ENCODE measurements around the gene CLDN7.

Gene CLDN7

DNA sequence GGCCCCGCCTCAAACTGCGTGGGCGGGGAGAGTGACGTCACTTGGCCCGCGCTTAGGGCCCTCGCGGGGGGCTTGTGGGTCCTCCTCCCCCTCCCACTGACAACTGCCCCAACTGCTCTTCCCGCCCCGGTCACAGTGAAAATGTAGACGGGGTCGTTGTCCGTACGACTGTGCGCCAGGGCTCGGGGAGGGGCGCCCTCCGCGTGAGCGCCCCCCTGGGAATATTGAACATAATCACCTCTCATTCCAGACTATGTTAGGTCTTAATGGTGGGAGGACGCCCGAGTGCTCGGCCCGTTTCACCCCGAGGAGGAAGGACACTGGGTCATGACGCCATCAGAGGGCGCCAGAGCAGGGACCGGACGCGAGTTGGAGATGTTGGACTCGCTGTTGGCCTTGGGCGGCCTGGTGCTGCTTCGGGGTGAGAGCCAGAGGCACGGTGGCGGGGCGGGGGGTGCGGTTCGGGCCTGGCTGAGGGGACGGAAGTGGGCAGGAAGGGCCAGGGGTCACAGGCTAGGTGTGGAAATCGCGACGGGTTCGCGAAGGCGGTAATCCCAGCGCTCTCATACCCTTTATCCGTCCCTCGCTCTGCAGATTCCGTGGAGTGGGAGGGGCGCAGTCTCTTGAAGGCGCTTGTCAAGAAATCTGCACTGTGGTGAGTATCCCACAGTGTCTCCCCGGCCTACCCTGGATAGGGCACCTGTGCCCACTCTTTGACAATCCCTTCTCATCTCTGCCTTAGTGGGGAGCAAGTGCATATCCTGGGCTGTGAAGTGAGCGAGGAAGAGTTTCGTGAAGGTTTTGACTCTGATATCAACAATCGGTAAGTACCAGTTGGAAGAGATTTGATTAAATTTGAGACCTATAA, 9.9 kb downstream of the CLDN7 start, which contains the start of gene ELP5:
Gene ELP5 (plus strand): TSS at position 40 of the 868 bp plus-strand sequence. CDS start 336 bp downstream, at position 376.
- peak; percentile 80 for DNase-seq (ENCODE audit: insufficient read length, low spot score)
- TF ChIP-seq, protein P1, sequence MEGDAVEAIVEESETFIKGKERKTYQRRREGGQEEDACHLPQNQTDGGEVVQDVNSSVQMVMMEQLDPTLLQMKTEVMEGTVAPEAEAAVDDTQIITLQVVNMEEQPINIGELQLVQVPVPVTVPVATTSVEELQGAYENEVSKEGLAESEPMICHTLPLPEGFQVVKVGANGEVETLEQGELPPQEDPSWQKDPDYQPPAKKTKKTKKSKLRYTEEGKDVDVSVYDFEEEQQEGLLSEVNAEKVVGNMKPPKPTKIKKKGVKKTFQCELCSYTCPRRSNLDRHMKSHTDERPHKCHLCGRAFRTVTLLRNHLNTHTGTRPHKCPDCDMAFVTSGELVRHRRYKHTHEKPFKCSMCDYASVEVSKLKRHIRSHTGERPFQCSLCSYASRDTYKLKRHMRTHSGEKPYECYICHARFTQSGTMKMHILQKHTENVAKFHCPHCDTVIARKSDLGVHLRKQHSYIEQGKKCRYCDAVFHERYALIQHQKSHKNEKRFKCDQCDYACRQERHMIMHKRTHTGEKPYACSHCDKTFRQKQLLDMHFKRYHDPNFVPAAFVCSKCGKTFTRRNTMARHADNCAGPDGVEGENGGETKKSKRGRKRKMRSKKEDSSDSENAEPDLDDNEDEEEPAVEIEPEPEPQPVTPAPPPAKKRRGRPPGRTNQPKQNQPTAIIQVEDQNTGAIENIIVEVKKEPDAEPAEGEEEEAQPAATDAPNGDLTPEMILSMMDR (IDR thresholded peaks at IDR 0.05; ENCODE audit: insufficient read depth, missing control alignments), result peak; percentile 37
- no peak for FAIRE-seq

DNA sequence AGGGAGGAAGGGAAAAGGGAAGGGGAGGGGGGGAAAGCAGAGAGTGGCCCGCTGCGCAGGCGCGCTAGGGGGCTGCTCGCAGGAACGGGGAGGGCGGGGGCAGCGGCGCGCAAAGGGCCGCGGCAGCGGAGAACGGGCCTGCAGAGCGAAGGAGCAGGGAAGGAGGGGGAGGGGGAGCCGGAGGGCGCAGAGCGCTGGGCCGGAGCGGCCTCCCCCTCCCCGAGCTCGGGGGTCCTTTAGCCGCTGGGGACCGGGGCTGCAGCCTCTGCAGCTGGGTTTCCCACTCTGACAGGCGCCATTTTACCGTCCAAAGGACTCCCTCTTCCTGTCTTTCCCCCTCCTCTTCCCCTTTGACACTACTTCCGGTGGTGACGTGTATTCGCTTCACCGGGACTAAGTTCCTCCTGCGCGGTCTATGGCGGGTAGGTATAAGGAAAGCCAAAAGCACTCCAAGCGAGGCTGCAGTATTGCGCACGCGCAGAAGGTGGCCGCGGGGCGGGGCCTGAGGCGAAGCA, 10.6 kb downstream of the CLDN7 start, which contains the start of gene CTDNEP1:
Gene CTDNEP1 (minus strand): TSS at position 74 of the 515 bp plus-strand sequence. CDS start 438 bp downstream, outside the sequence.
- DNase-seq (ENCODE audit: insufficient read length, low spot score) (peak; percentile 81), FAIRE-seq (peak; percentile 21)
- TF ChIP-seq, protein P1 (IDR thresholded peaks at IDR 0.05; ENCODE audit: insufficient read depth, missing control alignments), result no peak

GRCh38 chr17:7250695-7251627, 11.3 kb downstream of the CLDN7 start:
- DNase-seq (ENCODE audit: insufficient read length, low spot score) (no peak), FAIRE-seq (no peak)
- TF ChIP-seq, protein P1 (IDR thresholded peaks at IDR 0.05; ENCODE audit: insufficient read depth, missing control alignments), result no peak

- FAIRE-seq (no peak), DNase-seq (ENCODE audit: insufficient read length, low spot score) (no peak)
- TF ChIP-seq, protein P1 (IDR thresholded peaks at IDR 0.05; ENCODE audit: insufficient read depth, missing control alignments), result no peak
These were observed 12.4 kb downstream of the CLDN7 start for GRCh38 chr17:7249830-7250229.

GRCh38 chr17:7249214-7249613, 13.1 kb downstream of the CLDN7 start:
- no peak for DNase-seq (ENCODE audit: insufficient read length, low spot score)
- FAIRE-seq, result no peak
- TF ChIP-seq, protein P1 (IDR thresholded peaks at IDR 0.05; ENCODE audit: insufficient read depth, missing control alignments), result no peak

DNA sequence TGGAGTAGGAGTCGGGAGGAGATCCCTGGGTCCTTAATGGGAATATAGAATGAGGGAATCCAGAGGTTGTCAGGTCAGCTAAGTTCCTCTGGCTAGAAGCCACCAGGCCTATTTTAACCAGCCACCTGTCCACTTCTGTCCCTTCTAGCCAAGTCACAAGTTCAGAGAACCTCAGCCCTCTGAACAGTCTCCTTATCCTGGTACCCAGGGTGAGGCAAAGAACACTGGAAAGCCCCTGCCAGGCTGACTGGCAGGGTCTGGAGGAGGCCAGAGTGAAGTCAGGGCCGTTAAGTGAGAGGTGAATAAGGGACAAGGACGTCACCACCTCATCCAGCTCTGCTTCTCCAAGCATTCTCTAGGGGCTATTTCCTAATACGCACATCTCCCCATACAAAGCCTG, 13.5 kb downstream of the CLDN7 start:
- FAIRE-seq, result no peak
- TF ChIP-seq, protein P1 (IDR thresholded peaks at IDR 0.05; ENCODE audit: insufficient read depth, missing control alignments), result no peak
- DNase-seq (ENCODE audit: insufficient read length, low spot score), result no peak
